ENCODE measurements around the gene GBF1. TPM values are rescaled to one million over a fixed set of nuclear protein-coding genes. Genes with fewer than 3 reads are reported as not detected.

GBF1 gene
- total RNA-seq, 1 experiment from 2014 or later = 28.3 TPM

- CTCF ChIA-PET = no interaction called here
- POLR2A ChIA-PET (ENCODE audit: unreplicated experiment) = interaction anchor here (0.6 kb wide), 2 partner anchors 88 to 770 kb away, joined by 4 to 5 read pairs; no protein-coding TSS in a partner anchor
- H3K27ac ChIP-seq = no peak within 1 kb of the TSS
Measured at GRCh38 chr10:102241444-102242117, 3.8 kb upstream of the GBF1 start, which contains the start of gene PITX3. PITX3 (minus strand) TSS chr10:102241512; CDS start chr10:102232080, 9,432 bp downstream.

GRCh38 chr10:102242118-102242485 is 3.2 kb upstream of the GBF1 start:
- Histone ChIP-seq H3K79me2 (ENCODE audit: low read depth) (peaks cover 16% of the 10 kb centered on the region), H3K27ac (no peak overlapping the region), H3K9me3 (ENCODE audit: insufficient read depth, low read depth) (no peaks in the 10 kb centered on the region), H3K27me3 (ENCODE audit: insufficient read depth, low read depth) (no peaks in the 10 kb centered on the region), H3K4me1 (replicated peaks; ENCODE audit: insufficient read depth) (peaks cover 16% of the 10 kb centered on the region), H3K36me3 (ENCODE audit: low read depth) (no peaks in the 10 kb centered on the region), H4K20me1 (ENCODE audit: insufficient read depth) (peaks cover 5% of the 10 kb centered on the region; the same call in 1 of the 2 replicates), H3F3A (ENCODE audit: insufficient read depth, low read depth) (no peaks in the 10 kb centered on the region), H3K4me2 (peak overlapping the region; percentile 46), H3K9me2 (ENCODE audit: insufficient read depth) (no peaks in the 10 kb centered on the region), H3K4me3 (no peak overlapping the region), H2AFZ (no peak overlapping the region)
- POLR2A ChIA-PET (ENCODE audit: unreplicated experiment) = no interaction called here
- CTCF ChIA-PET = no interaction called here
- no TSS peak for BruUV-seq (replicated peaks)
- DNase-seq = no peak
- intact Hi-C loops (cut with micrococcal nuclease; ENCODE audit: unreplicated experiment) = no loop called here
- TF ChIP-seq CTCF (conservative IDR thresholded peaks at IDR 0.05) (no peak), EZH2 (IDR thresholded peaks at IDR 0.05; ENCODE audit: low read depth) (no peak)

More at GRCh38 chr10:102241444-102242117, 3.8 kb upstream of the GBF1 start, which contains the start of gene PITX3:
- Histone ChIP-seq H3K9me3 (ENCODE audit: insufficient read depth, low read depth) (no peaks in the 10 kb centered on the region), H3K4me3 (peak within 1 kb of the TSS; percentile 36; the same call in 1 of the 2 replicates), H4K20me1 (ENCODE audit: insufficient read depth) (peaks cover 1% of the 10 kb centered on the region; the same call in 1 of the 2 replicates), H3K4me2 (peak within 1 kb of the TSS; percentile 46), H3K27me3 (ENCODE audit: insufficient read depth, low read depth) (no peaks in the 10 kb centered on the region), H3F3A (ENCODE audit: insufficient read depth, low read depth) (no peaks in the 10 kb centered on the region), H3K4me1 (replicated peaks; ENCODE audit: insufficient read depth) (peaks cover 10% of the 10 kb centered on the region), H3K9me2 (ENCODE audit: insufficient read depth) (no peaks in the 10 kb centered on the region), H3K79me2 (ENCODE audit: low read depth) (peaks cover 10% of the 10 kb centered on the region), H3K36me3 (ENCODE audit: low read depth) (no peaks in the 10 kb centered on the region), H2AFZ (no peak within 1 kb of the TSS)
- DNase-seq = peak; percentile 42 to 84
- no TSS peak for BruUV-seq (replicated peaks)
- TF ChIP-seq EZH2 (IDR thresholded peaks at IDR 0.05; ENCODE audit: low read depth) (no peak), CTCF (conservative IDR thresholded peaks at IDR 0.05) (no peak)
- intact Hi-C loops (cut with micrococcal nuclease; ENCODE audit: unreplicated experiment) = no loop called here

- POLR2A ChIA-PET (ENCODE audit: unreplicated experiment) = no interaction called here
- H2AFZ ChIP-seq = no peak overlapping the region
- H4K20me1 ChIP-seq (ENCODE audit: insufficient read depth) = peaks cover 5% of the 10 kb centered on the region; the same call in 1 of the 2 replicates
- peaks cover 23% of the 10 kb centered on the region for H3K4me1 ChIP-seq (replicated peaks; ENCODE audit: insufficient read depth)
- H3K9me3 ChIP-seq (ENCODE audit: insufficient read depth, low read depth) = no peaks in the 10 kb centered on the region
- intact Hi-C loops (cut with micrococcal nuclease; ENCODE audit: unreplicated experiment) = no loop called here
- no peaks in the 10 kb centered on the region for H3K9me2 ChIP-seq (ENCODE audit: insufficient read depth)
- H3K27ac ChIP-seq = no peak overlapping the region
- H3K27me3 ChIP-seq (ENCODE audit: insufficient read depth, low read depth) = no peaks in the 10 kb centered on the region
- CTCF ChIA-PET = no interaction called here
- H3K4me3 ChIP-seq = no peak overlapping the region
- peaks cover 28% of the 10 kb centered on the region for H3K79me2 ChIP-seq (ENCODE audit: low read depth)
- H3K36me3 ChIP-seq (ENCODE audit: low read depth) = no peaks in the 10 kb centered on the region
- TF ChIP-seq CTCF (conservative IDR thresholded peaks at IDR 0.05) (no peak), EZH2 (IDR thresholded peaks at IDR 0.05; ENCODE audit: low read depth) (no peak)
- no peak overlapping the region for H3K4me2 ChIP-seq
- DNase-seq = peak in 1 of 2 experiments; percentile 60
- BruUV-seq (replicated peaks) = no TSS peak
- no peaks in the 10 kb centered on the region for H3F3A ChIP-seq (ENCODE audit: insufficient read depth, low read depth)
Measured at GRCh38 chr10:102243309-102243708, 2.0 kb upstream of the GBF1 start.
